Raji (cell line): ENCODE data around the gene HMX1.

Experiments
- POLR2A ChIP-seq: IDR thresholded peaks from 2 replicates; pipeline ENCODE4 v1.6.1; 2011; ENCODE audit warnings: low read depth, low read length, control low read depth; ENCODE audit not compliant: insufficient read depth

The HMX1 gene

DNA sequence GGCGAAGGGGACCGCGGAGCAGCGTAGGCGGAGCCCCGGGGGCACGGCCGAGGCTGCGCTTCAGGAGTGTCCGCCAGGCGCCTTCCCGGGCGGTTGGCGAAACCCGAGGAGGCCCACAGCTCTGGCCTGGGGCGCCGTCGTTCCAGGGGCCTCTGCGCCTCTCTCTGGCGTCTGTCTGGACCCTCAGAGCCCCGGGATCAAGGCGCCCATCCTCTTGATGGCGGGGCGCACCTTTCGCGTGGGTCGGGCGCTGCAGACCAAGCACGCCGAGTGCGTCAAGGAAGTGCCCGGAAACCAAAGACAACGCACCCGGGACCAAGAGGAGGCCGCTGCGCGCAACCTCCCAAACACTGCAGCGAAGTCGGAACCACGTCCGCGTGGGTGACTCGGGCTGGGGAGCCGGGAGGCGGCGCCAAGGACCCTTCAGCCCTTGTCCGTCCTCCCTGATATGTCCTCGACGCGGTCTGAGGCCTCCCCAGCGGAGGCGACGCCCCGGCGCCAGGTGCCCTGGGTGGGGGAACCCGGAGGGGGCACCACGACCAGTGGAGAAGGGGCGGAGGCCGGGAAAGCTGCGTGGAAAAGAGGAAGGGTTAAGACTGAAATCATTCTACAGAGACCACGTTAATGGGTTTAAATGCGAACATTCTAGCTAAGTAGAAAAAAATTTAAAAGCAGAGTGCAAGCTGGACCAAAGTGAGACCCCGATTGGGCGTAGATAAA lies 9.9 kb downstream of the HMX1 start:
- no peak for TF ChIP-seq POLR2A

DNA sequence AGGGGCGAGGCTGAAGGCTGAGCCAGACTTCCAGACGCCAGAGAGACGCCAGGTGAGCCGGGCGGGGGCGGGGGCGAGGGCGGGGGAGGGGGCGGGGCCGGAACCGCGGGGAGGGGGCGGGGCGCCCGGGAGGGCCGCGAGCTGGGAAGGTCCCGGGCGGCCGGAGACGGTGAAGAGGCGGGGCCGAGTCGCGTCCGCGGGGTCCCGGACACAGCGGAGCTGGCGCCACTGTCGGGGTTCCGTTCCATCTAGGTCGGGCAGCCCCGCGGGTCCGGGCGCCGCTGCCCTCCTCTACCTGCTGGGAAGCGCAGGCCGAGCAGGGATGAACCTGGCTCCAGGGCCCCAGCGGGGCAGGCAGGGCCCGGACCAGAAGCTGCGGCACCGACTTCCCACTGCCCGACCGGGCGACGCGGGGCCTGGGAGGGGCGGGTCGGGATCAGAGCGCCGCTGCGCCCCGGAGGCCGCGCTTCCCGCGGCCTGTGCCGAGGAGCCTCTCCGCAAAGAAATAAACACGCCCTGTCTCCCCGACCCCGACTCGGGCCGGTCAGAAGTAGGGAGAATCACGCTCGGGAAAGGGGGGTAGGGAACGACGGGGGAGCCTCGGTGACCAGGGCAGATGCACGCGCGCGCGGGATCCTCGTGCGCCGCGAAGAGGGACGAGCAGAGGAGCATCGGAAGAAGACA lies 10.6 kb downstream of the HMX1 start:
- TF ChIP-seq POLR2A = no peak

DNA sequence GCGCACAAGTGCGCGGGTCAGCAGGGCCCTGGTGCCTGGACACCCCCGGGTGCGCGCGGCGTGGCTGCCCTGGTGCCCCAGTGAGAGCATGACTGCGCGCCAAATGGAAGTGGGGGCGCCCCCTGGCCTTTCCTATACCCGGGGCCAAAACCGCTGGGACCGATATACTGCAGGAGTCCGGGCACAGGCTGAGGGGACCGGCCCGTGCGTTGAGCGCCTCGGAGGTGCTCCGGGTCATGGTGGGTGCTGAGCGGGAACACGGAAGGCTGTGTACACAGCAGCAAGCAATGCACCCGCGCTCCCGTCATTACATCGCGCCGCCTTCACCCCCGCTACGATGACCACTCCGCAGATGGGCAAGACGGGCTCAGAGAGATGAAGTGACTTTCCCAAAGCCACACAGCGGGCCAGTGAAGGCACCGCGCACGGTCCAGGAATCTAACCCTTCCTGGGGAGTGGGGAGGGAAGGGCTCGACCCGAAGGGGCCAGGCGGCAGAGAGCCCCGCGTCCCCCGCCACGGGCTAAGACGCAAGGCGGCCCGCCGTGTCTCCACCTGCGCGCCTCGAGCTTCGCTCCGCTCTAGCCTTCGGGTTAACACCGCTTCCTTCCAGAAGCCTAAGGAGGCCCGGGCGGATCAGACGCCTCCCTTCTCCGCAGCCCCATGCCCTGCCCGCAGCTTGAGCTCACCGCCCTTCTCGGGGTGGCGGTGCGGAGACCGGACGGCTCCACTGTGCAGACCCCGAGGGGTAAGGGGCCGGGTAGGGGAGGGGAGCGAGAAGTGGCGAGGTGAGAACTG lies 11.3 kb downstream of the HMX1 start:
- no peak for TF ChIP-seq POLR2A

DNA sequence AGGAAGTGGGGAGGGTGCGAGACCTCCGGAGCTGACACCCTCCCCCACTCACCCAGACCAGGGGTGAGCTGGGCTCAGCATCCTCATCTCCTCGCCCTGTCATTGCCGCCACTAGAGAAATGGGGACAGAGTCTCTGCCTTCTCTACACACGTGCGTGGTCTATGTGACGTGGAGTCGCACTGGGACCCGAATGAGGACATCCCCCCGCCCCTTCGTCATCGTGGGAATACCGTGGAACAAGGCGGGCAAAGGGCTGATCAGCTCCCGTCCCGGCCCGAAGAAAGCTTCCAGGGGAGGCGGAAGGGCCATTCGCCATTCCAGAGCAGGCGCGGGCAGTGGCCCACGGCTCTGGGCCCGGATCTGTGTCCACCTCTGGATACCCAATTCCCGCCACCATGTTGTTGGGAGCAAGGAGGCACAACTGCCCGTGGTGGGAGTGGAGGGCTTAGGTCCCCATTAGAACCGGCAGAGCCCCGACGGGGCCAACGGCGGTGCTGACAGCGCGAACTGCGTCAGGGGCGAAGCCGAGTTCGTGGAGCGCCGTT lies 12.0 kb downstream of the HMX1 start:
- TF ChIP-seq POLR2A = no peak

DNA sequence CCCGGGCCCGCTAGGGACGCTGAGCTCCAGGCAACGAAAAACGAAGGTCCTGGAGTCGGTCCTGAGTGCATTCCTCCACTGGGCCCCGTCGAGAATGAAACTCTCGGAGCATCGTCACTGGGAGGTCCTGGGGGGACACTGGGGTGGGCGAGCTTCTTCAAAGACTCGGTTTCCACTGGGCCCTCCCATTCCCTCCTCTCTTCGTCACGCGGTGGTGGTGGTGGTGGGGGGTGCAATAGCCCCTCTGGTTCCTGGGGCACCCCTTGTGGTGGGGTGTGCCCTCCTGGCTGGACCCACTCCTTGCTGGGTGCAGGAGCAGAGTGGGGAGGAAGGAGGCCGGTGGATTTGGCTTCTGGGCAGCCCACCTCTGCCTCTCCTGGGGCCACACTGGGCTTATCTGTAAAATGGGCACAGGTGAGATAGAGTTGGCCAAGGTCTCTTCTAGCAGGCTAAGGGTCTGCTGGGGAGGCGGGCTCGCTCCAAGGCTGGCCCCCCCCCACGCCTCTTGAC lies 12.9 kb downstream of the HMX1 start:
- TF ChIP-seq POLR2A = no peak

DNA sequence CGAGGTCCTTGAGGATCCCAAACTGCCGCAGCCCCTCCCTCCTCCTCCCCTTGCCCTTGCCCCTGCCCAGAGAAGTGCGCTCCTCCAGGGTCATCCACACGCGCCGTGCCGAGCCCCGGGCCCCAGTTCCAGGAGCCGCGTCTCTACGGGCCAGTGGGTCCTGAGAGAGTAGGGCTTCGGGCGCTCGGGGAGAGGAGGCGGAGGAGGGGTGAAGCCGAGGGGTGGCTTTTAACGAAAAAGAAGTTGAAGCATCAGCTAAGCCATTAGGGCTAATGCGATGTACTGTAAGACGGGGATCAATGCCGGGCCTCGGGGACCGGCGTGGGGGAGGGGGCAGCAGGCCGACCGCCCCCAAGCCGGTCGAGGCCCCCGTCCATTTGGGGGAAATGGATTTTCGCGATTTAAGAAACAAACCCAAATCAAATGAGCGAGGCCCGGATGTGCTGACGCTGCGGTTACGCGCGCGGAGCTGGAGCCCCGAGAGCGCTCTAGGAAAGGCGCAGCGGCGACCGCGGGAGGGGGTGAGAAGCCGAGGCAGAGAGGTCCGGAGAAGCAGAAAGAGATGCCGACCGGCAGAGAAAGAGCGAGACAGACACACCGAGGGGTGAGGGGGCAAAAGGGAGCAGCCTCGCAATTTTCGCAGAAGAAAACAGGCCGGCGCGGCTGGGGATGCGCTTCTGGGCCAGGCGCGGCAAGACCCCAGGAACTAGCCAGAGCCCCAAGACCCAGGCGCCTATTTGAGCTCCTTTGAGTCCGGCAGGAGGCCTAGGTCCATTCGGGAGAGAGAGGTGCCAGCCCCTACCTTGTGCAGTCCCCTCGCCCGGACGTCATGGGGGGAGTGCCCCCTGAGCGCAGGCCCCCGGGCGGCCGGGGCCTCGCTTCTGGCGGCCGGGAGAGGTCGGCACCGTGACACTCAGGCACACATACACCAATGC lies 13.6 kb downstream of the HMX1 start:
- TF ChIP-seq POLR2A = no peak

DNA sequence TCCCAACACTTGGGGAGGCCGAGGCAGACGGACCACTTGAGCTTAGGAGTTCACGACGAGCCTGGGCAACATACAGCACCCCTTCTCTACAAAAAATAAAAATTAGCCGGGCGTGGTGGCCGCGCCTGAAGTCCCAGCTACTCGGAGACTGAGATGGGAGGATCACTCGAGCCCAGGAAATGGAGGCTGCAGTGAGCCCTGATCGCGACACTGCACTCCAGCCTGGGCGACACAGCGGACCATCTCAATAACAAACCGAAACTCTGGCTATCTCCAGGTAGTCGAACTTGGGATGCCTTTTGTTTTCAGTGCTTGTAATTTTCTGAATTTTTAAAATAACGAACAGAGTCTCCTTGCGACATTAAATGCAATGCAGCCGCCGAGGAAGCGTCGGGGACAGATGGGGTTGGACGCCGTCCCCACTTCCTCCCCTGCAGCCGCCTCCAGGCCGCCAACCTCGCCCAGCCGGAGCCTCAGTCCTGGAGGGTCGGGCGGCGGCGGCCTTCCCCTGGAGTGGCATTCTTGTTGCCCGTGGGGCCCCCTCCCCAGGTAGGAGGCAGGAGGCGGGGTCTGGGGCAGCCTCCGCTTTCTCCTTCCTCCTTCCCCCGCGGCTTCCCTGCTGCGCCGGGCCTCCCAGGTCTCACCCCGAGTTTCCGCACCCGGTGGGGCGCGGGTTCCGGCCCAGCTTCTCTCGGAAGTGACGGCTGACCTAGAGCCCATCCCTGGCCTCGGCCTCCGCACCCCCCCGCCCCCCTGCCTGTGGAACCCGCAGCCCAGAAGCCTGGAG lies 14.6 kb downstream of the HMX1 start:
- TF ChIP-seq POLR2A = no peak

DNA sequence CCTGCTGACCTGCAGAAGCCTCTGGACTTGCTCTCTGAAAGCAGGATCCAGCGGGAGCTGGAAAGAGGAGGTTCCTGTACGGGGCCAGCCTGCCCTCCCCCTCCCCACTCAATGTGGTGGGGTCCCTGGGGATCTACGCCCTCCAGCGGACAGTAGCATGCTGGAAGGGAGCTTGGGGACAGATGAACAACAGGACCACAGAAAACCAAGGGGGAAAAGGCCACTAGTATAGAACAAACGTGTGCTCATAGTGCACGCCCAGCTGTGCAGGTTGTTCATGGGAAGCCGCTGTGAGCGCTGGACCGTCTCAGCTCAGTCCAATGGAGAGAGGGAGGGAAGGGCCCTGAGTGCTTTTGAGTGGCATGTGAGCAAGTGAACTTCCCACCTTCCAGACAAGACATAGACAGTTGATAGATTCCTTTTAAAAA lies 15.8 kb downstream of the HMX1 start:
- TF ChIP-seq POLR2A = no peak

DNA sequence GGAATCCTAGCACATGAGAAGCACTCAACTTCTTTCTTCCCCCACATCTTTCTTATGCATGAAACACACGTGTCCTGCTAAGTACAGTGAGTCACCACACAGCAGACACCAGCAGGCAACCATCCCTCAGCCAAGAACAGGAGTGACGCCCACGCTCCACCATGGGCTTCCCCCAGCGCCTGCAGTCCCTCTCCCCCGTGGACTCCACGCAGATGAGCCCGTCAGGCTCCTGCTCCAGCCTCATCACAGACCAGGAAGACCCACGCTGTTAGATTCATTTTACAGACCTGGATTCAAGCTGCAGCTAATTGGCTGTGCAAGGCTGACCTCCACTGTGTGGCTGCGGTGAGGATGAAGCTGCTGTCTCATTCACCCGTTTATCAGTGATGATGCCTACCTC lies 16.7 kb downstream of the HMX1 start:
- no peak for TF ChIP-seq POLR2A

DNA sequence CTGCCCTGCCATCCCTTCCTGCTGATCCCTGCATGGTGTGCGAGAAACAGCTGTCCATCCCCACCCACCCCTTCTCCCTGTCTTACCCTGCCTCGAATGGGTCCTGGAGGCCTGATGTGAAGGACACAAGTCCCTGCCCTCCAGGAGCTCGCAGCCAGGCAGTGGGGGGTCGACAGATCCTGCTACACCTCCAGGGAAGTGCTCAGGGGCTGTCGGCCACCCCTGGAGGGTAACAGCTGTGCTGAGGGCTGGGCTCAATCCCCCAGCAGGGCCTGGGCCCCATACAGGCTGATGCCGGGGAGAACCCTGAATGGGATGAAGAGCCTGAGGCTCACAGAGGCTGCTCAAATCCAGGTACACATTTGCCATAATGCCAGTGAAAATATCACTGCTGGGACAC lies 17.6 kb downstream of the HMX1 start:
- TF ChIP-seq POLR2A = no peak

DNA sequence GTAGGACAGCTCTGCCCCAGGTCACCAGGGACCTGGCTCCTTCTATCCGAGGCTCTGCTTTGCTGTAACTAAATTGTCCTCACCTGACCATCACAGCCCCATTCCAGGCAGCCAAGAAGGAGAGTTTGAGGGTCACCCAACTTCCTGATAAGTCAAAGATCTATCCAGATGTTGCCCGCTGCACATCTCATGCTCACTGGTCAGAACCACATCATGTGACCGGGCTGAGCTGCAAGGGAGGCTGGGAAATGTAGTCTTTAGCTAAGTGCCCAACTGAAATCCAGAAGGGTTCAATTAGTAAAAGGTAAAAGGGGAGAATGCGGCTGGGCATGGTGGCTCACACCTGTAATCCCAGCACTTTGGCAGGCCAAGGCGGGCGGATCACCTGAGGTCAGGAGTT lies 18.4 kb downstream of the HMX1 start:
- TF ChIP-seq POLR2A = no peak

DNA sequence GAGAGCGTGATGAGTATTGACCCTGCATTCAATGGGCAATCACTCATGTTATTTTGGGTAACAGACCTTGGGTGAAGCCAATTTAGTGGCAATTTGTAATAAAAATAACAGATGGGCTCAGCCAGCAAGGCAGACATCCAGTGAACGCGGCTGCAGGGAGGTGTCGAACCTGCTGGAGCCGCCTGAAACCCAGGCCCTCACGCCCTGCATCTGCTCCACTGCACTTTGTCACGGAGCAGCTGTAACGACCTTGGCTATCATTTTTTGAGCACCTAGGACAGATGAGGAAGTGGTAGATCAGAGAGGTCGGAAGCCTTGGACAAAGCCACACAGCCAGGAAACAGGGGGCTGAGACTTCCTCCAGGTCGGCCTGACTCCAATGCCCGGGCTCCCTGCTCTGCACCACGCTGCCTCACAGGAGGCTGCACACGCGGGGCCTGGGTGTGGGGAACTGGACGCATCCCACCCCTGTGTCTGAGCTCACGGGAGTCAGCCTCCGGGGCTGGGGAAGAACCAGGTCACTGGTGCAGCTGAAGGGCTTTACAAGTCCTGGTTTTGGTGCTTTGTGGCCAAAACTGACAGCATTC lies 19.4 kb downstream of the HMX1 start:
- no peak for TF ChIP-seq POLR2A
